SU-DHL-6 (cell line): ENCODE data around the gene UBALD2.
"Not testable (repeated sequence)": the region's sequence is repeated elsewhere in the genome, so short reads cannot be mapped to it uniquely, and the experiment has no call there.

Experiments
- H2AFZ ChIP-seq: fragments of 200-600 bp; sonication (generic); 2 replicates; pipeline ENCODE4 v1.6.1; 2014; ENCODE audit warnings: low read depth, mild to moderate bottlenecking, moderate library complexity, mixed read lengths, antibody characterized with exemption, low read length; ENCODE audit not compliant: severe bottlenecking
- H3F3A ChIP-seq: fragments of 200-600 bp; shearing (Covaris generic); 2 replicates; pipeline ENCODE4 v1.6.0; 2016; ENCODE audit warnings: antibody characterized with exemption, mild to moderate bottlenecking; ENCODE audit not compliant: insufficient read depth
- H3K27ac ChIP-seq: fragments of 200-600 bp; sonication (generic); 2 replicates; pipeline ENCODE4 v1.5.1; 2016; ENCODE audit warnings: low read depth, mild to moderate bottlenecking, low read length, moderate library complexity, mixed read lengths
- H3K27me3 ChIP-seq: fragments of 200-600 bp; sonication (generic), shearing (Covaris generic); 2 replicates; pipeline ENCODE4 v1.6.0; 2014; ENCODE audit warnings: mild to moderate bottlenecking, low read length
- H3K36me3 ChIP-seq: fragments of 200-600 bp; sonication (generic); 2 replicates; pipeline ENCODE4 v1.6.1; 2014; ENCODE audit warnings: mild to moderate bottlenecking, low read length, mixed read lengths
- H3K4me2 ChIP-seq: fragments of 300-600, 200-600 bp; shearing (Covaris generic), sonication (generic); 2 replicates; pipeline ENCODE4 v1.6.0; 2014; ENCODE audit warnings: low read length, low read depth, mild to moderate bottlenecking; ENCODE audit not compliant: poor library complexity, severe bottlenecking
- H3K4me3 ChIP-seq: fragments of 200-600 bp; sonication (generic); 2 replicates; pipeline ENCODE4 v1.5.1; 2014; ENCODE audit warnings: antibody characterized with exemption, low read length, mild to moderate bottlenecking, mixed read lengths; ENCODE audit not compliant: insufficient read depth, poor library complexity, severe bottlenecking
- H3K79me2 ChIP-seq: fragments of 200-600 bp; sonication (generic); 2 replicates; pipeline ENCODE4 v1.6.1; 2014; ENCODE audit warnings: mild to moderate bottlenecking, low read length, moderate library complexity; ENCODE audit not compliant: insufficient read depth
- H3K9ac ChIP-seq: fragments of 200-600 bp; sonication (generic); 2 replicates; pipeline ENCODE4 v1.7.0; 2014; ENCODE audit warnings: mild to moderate bottlenecking, low read length
- H3K9me2 ChIP-seq: fragments of 200-600 bp; sonication (generic); replicated peaks from 2 replicates; pipeline ENCODE4 v1.6.1; 2014; ENCODE audit warnings: low read length; ENCODE audit not compliant: insufficient read depth
- H3K9me3 ChIP-seq: fragments of 200-600 bp; sonication (generic); 2 replicates; pipeline ENCODE4 v1.6.1; 2014; ENCODE audit warnings: low read length, mixed read lengths; ENCODE audit not compliant: insufficient read depth
- H4K20me1 ChIP-seq: fragments of 200-600 bp; sonication (generic); 2 replicates; pipeline ENCODE4 v1.6.1; 2014; ENCODE audit warnings: low read depth, mild to moderate bottlenecking, antibody characterized with exemption, low read length, moderate library complexity, mixed read lengths
- CTCF ChIP-seq: fragments of 200-600 bp; sonication (generic); IDR thresholded peaks from one replicate; pipeline ENCODE4 v1.5.1; 2017; ENCODE audit warnings: antibody characterized with exemption, mild to moderate bottlenecking, low read length, moderate library complexity; ENCODE audit not compliant: insufficient read depth, poor library complexity, severe bottlenecking
- EZH2phosphoT487 ChIP-seq: fragments of 200-600 bp; sonication (generic), shearing (Covaris generic); conservative IDR thresholded peaks from 2 replicates; pipeline ENCODE4 v1.6.1; 2018; ENCODE audit warnings: mild to moderate bottlenecking, antibody characterized with exemption, low read length, moderate library complexity, mixed read lengths

UBALD2 gene

DNA sequence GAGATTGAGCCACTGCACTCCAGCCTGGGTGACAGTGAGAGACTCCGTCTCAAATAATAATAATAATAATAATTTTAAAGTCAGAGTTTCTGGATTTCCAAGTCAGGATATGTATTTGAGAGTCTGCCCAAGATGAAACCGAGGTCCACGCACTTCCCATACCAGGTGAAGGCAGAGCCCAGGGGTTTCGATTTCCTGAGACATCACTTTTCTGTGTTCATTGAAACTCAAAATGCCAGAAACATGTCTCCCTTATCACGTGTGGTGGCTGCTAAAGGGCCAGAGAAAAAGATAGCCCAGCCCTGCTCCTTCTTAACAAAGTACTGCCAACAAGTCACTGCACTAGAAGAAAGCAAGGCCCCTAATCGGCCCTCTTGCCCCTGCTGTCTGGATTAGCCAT is 15.0 kb upstream of the UBALD2 start:
- Histone ChIP-seq H3K4me3 (no peak overlapping the region), H4K20me1 (no peaks in the 10 kb centered on the region), H3K27me3 (no peaks in the 10 kb centered on the region), H3K79me2 (no peaks in the 10 kb centered on the region), H3K9me3 (no peaks in the 10 kb centered on the region), H3F3A (no peaks in the 10 kb centered on the region), H3K4me2 (no peak overlapping the region), H3K27ac (no peak overlapping the region), H2AFZ (no peak overlapping the region), H3K36me3 (no peaks in the 10 kb centered on the region), H3K9ac (no peak overlapping the region), H3K9me2 (no peaks in the 10 kb centered on the region)
- no peak for TF ChIP-seq EZH2phosphoT487
- no peak for TF ChIP-seq CTCF

DNA sequence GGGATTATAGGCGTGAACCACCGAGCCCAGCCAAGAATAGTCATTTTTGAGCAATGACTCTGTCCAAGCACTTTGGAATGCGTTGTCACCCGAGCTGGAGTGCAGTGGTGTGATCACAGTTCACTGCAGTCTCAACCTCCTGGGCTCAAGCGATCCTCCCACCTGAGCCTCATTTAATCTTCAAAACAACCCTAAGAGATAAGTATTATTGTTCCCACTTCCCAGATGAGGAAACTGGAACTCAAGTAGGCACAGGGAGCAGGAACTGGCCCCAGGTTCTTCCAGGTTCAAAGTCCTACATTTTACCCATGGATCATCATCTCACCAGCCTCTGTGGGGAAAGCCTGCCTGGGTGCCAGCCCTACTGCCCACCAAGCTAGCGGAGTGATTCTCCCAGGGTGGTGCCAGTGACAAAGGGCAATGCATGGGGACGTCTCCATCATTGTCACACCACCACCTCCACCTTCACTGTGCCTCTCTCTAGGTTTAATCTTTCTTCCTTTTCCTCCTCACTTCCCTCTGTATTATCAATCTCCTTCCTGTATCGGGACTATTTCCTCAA is 13.6 kb upstream of the UBALD2 start:
- Histone ChIP-seq H2AFZ (peak overlapping the region; percentile 85), H3K4me2 (peak overlapping the region; percentile 47)

GRCh38 chr17:76252040-76252954 is 12.9 kb upstream of the UBALD2 start:
- peak overlapping the region; percentile 47 for H3K4me2 ChIP-seq
- no peak overlapping the region for H3K4me3 ChIP-seq
- no peaks in the 10 kb centered on the region for H3K79me2 ChIP-seq
- H3K36me3 ChIP-seq: no peaks in the 10 kb centered on the region
- TF ChIP-seq CTCF: no peak
- no peak for TF ChIP-seq EZH2phosphoT487
- peak overlapping the region; percentile 42; the same call in 1 of the 2 replicates for H3K27ac ChIP-seq
- H3K27me3 ChIP-seq: no peaks in the 10 kb centered on the region
- no peaks in the 10 kb centered on the region for H3K9me3 ChIP-seq
- H3F3A ChIP-seq: no peaks in the 10 kb centered on the region
- peak overlapping the region; percentile 22; the same call in 1 of the 2 replicates for H3K9ac ChIP-seq
- H2AFZ ChIP-seq: peak overlapping the region; percentile 85
- no peaks in the 10 kb centered on the region for H4K20me1 ChIP-seq
- no peaks in the 10 kb centered on the region for H3K9me2 ChIP-seq

More for the DNA sequence above, 13.6 kb upstream of the UBALD2 start:
- Histone ChIP-seq H3K36me3 (no peaks in the 10 kb centered on the region), H3K4me3 (no peak overlapping the region), H3K9ac (peak overlapping the region; percentile 22; the same call in 1 of the 2 replicates), H3K27me3 (no peaks in the 10 kb centered on the region), H3F3A (no peaks in the 10 kb centered on the region), H3K9me2 (no peaks in the 10 kb centered on the region), H3K9me3 (no peaks in the 10 kb centered on the region), H3K79me2 (no peaks in the 10 kb centered on the region), H3K27ac (peak overlapping the region; percentile 42; the same call in 1 of the 2 replicates), H4K20me1 (no peaks in the 10 kb centered on the region)
- TF ChIP-seq EZH2phosphoT487: no peak
- no peak for TF ChIP-seq CTCF

DNA sequence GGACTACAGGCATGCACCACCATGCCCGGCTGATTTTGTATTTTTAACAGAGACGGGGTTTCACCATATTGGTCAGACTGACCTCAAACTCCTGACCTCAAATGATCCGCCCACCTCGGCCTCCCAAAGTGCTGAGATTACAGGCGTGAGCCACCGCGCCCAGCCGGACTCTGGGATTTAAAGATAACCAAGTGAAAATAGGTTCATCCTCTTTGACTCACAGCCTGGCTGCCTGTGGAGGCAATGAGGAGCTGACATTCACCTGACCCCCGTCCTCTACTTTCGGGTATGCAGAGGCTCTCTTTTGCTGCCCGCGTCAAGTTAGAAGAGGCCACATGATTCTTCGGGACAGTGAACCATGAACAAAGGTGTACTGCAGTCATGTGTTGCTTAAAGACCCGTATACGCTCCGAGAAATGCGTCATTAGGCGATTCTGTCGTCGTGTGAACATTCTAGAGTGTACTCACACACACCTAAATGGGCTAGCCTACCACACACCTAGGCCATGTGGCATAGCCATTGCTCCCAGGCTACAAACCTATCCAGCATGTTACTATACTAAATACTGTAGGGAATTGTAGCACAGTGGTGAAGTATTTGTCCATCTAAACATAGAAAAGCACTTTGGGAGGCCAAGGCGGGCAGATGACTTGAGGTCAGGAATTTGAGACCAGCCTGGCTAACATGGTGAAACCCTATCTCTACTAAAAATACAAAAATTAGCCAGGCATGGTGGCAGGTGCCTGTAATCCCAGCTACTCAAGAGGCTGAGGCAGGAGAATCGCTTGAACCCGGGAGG is 12.0 kb upstream of the UBALD2 start:
- not testable (repeated sequence) for H3K79me2 ChIP-seq, H3K9me2 ChIP-seq, H3K9me3 ChIP-seq, H3K4me3 ChIP-seq, H3F3A ChIP-seq, H3K4me2 ChIP-seq, H3K36me3 ChIP-seq, H4K20me1 ChIP-seq, H2AFZ ChIP-seq, H3K27me3 ChIP-seq, H3K27ac ChIP-seq, H3K9ac ChIP-seq
